GM12878 (cell line): ENCODE measurements around the gene RARRES2. TPM values are rescaled to one million over a fixed set of nuclear protein-coding genes. Genes with fewer than 3 reads are reported as not detected.

Experiments
- BHLHE40 ChIP-seq, 2 experiments: fragments of 450-650 bp in 1 of 2; IDR thresholded peaks; 2 replicates each; pipeline ENCODE4 v1.6.1; 2011 to 2017; ENCODE audit warnings: low read depth in 2 of 2, borderline replicate concordance in 1 of 2, improper control_type of control experiment in 1 of 2, low read length in 1 of 2, mild to moderate bottlenecking in 1 of 2
- E4F1 ChIP-seq: fragments of 450-650 bp; IDR thresholded peaks from 2 replicates; pipeline ENCODE4 v1.6.1; 2018; ENCODE audit warnings: borderline replicate concordance, mild to moderate bottlenecking; ENCODE audit not compliant: partially characterized antibody
- FOXK2 ChIP-seq: fragments of 450-650 bp; IDR thresholded peaks from 2 replicates; pipeline ENCODE4 v1.6.1; 2017; ENCODE audit warnings: mild to moderate bottlenecking, moderate library complexity
- IKZF2 ChIP-seq, 2 experiments: fragments of 450-650 bp; IDR thresholded peaks; 2 replicates each; pipeline ENCODE4 v1.6.1; 2017; ENCODE audit warnings: mild to moderate bottlenecking in 2 of 2, moderate library complexity in 2 of 2
- PBX3 ChIP-seq: IDR thresholded peaks from 2 replicates; pipeline ENCODE4 v1.6.1; 2011; ENCODE audit warnings: mild to moderate bottlenecking, low read depth, low read length, moderate library complexity; ENCODE audit not compliant: insufficient replicate concordance
- RB1 ChIP-seq: fragments of 450-650 bp; formaldehyde crosslinking; IDR thresholded peaks from 2 replicates; pipeline ENCODE4 v1.6.1; 2017; ENCODE audit warnings: mild to moderate bottlenecking, borderline replicate concordance
- RFX5 ChIP-seq: IDR thresholded peaks from 2 replicates; pipeline ENCODE4 v1.6.1; 2011; ENCODE audit warnings: low read depth, low read length, improper control_type of control experiment
- RUNX3 ChIP-seq: IDR thresholded peaks from 2 replicates; pipeline ENCODE4 v1.6.1; 2012; ENCODE audit warnings: low read length, inconsistent platforms
- SMARCA5 ChIP-seq: fragments of 450-650 bp; IDR thresholded peaks from 2 replicates; pipeline ENCODE4 v1.6.1; 2017; ENCODE audit warnings: mild to moderate bottlenecking
- SMC3 ChIP-seq: IDR thresholded peaks from 2 replicates; pipeline ENCODE4 v1.6.1; 2011; ENCODE audit warnings: low read length, improper control_type of control experiment, borderline replicate concordance
- SUZ12 ChIP-seq: fragments of 200-600 bp; sonication (generic); IDR thresholded peaks from one replicate; pipeline ENCODE4 v1.6.1; 2018; ENCODE audit warnings: antibody characterized with exemption, mild to moderate bottlenecking; ENCODE audit not compliant: unreplicated experiment
- USF2 ChIP-seq: IDR thresholded peaks from 2 replicates; pipeline ENCODE4 v1.6.1; 2011; ENCODE audit warnings: low read depth, low read length, improper control_type of control experiment, borderline replicate concordance
- ZBTB40 ChIP-seq: fragments of 450-650 bp; IDR thresholded peaks from 2 replicates; pipeline ENCODE4 v1.6.1; 2016; ENCODE audit warnings: mild to moderate bottlenecking, moderate library complexity, borderline replicate concordance
- polyA plus RNA-seq, 11 experiments: library from polyadenylated mRNA; depleted of rRNA in 4 of 11; unstranded in 6 of 11; stranded (reverse) in 5 of 11; fragments of >200 nt; fragmentation: Nextera tagmentation in 4 of 11; fragmentation: Illumina TruSeq in 1 of 11; extraction: Ambion mirVana in 4 of 11; extraction: Trizol in 1 of 11; gene quantifications; 1 replicate in 1 of 11; 2 replicates in 10 of 11; pipeline versions ENCODE4 v1.2.1 to v1.2.3, GENCODE V29; 2011 to 2016; ENCODE audit warnings: inconsistent platforms in 2 of 11, missing spikeins in 2 of 11, low read depth in 1 of 11
- total RNA-seq, 4 experiments: library from RNA; depleted of rRNA in 3 of 4; stranded (reverse); fragments of >200 nt in 3 of 4; fragmentation: Illumina TruSeq in 1 of 4; extraction: Trizol in 1 of 4; gene quantifications; 2 replicates each; pipeline versions ENCODE4 v1.2.1 to v1.2.3, GENCODE V29; 2013 to 2021
- TF ChIP-seq, protein P1 (sequence below): fragments of 450-650 bp; IDR thresholded peaks from 2 replicates; pipeline ENCODE4 v1.6.1; 2017; ENCODE audit warnings: mild to moderate bottlenecking, moderate library complexity

The RARRES2 gene
- total and polyA plus RNA-seq, 10 of the 15 experiments (the other 5 are each of a cell fraction or from before 2014, with no cell fraction given): 0.13 to 2.2 (median 0.40) TPM; not detected in 3

DNA sequence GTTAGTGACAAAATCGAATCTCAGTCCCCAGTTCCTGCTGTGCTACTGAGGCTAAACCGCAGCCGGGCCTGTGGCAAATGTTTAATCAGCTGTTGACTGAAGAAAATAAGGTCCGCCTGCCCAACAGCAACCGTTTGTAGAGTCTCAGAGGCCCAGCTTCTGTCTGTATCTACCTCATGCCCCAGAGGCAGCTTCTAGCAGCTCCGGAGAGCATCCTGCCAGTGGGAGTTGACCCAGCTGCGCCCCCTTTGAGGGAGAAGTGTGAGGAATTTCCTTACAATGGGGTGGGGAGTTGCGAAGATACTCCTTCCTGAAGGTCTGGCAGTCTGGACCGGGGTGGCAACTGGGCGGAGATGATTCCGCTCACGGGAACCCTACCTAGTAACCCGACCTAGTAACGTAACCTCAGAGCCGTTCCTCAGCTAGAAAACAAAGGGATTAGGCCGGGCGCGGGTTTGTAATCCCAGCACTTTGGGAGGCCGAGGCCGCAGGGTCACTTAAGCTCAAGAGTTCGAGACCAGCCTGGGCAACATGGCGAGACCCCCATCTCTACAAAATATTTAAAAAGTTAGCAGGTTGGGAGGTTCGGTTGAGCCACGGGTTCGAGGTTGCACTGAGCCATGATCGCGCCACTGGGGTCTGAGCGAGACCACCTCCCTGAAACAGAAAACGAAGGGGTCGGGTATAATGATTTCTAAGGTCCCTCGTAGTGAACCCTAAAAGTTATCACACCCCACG lies 36.9 kb upstream of the RARRES2 start (continued):
- TF ChIP-seq RUNX3 (peak; percentile 84), FOXK2 (no peak), IKZF2 (IDR thresholded peaks at IDR 0.05) (peak in 1 of 2 experiments; percentile 51; a peak in 2 of 4 replicates), ZBTB40 (no peak), RB1 (no peak), BHLHE40 (IDR thresholded peaks at IDR 0.05; ENCODE audit: borderline replicate concordance in 1 of 2, low read depth in 2 of 2, low read length in 1 of 2) (peak in 1 of 2 experiments; percentile 28; a peak in 1 of 4 replicates), E4F1 (no peak), RFX5 (no peak), PBX3 (peak; percentile 2), SMC3 (no peak), USF2 (no peak), SMARCA5 (peak; percentile 59; the same call in 1 of the 2 replicates), SUZ12 (no peak)
- TF ChIP-seq, protein P1, sequence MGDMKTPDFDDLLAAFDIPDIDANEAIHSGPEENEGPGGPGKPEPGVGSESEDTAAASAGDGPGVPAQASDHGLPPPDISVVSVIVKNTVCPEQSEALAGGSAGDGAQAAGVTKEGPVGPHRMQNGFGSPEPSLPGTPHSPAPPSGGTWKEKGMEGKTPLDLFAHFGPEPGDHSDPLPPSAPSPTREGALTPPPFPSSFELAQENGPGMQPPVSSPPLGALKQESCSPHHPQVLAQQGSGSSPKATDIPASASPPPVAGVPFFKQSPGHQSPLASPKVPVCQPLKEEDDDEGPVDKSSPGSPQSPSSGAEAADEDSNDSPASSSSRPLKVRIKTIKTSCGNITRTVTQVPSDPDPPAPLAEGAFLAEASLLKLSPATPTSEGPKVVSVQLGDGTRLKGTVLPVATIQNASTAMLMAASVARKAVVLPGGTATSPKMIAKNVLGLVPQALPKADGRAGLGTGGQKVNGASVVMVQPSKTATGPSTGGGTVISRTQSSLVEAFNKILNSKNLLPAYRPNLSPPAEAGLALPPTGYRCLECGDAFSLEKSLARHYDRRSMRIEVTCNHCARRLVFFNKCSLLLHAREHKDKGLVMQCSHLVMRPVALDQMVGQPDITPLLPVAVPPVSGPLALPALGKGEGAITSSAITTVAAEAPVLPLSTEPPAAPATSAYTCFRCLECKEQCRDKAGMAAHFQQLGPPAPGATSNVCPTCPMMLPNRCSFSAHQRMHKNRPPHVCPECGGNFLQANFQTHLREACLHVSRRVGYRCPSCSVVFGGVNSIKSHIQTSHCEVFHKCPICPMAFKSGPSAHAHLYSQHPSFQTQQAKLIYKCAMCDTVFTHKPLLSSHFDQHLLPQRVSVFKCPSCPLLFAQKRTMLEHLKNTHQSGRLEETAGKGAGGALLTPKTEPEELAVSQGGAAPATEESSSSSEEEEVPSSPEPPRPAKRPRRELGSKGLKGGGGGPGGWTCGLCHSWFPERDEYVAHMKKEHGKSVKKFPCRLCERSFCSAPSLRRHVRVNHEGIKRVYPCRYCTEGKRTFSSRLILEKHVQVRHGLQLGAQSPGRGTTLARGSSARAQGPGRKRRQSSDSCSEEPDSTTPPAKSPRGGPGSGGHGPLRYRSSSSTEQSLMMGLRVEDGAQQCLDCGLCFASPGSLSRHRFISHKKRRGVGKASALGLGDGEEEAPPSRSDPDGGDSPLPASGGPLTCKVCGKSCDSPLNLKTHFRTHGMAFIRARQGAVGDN: peak; percentile 82
